K562 (cell line): ENCODE measurements around the gene EFCC1. TPM values are rescaled to one million over a fixed set of nuclear protein-coding genes. Genes with fewer than 3 reads are reported as not detected.

Experiments used
- CUX1 ChIP-seq: fragments of 200-800 bp; sonication (Bioruptor generic); IDR thresholded peaks from 2 replicates; pipeline ENCODE4 v1.6.1; 2016; ENCODE audit warnings: missing genetic modification characterization, missing compliant biosample characterization
- NR2F6 ChIP-seq: fragments of 450-650 bp; formaldehyde crosslinking; IDR thresholded peaks from 2 replicates; pipeline ENCODE4 v1.4.0; 2020; ENCODE audit warnings: mild to moderate bottlenecking
- POLR3A ChIP-seq: IDR thresholded peaks from 2 replicates; pipeline ENCODE4 v1.6.1; 2011; ENCODE audit warnings: borderline replicate concordance, mild to moderate bottlenecking, moderate library complexity; ENCODE audit not compliant: insufficient read length, insufficient read depth; ENCODE audit errors: extremely low read depth
- SIX5 ChIP-seq, 2 experiments: IDR thresholded peaks; 2 replicates each; pipeline ENCODE4 v1.6.1; 2011; ENCODE audit warnings: low read length in 2 of 2, borderline replicate concordance in 1 of 2, low read depth in 1 of 2, mild to moderate bottlenecking in 1 of 2, moderate library complexity in 1 of 2; ENCODE audit not compliant: insufficient read depth in 1 of 2
- polyA plus RNA-seq, 8 experiments: library from polyadenylated mRNA; depleted of rRNA in 4 of 8; stranded (reverse) in 5 of 8; unstranded in 3 of 8; fragments of >200 nt; fragmentation: Nextera tagmentation in 2 of 8; fragmentation: Illumina TruSeq in 1 of 8; extraction: Ambion mirVana in 2 of 8; extraction: Trizol in 1 of 8; gene quantifications; 2 replicates each; pipeline versions ENCODE4 v1.2.1 to v1.2.3, GENCODE V29; 2011 to 2014; ENCODE audit warnings: inconsistent platforms in 1 of 8, missing spikeins in 1 of 8
- total RNA-seq, 7 experiments: library from RNA; depleted of rRNA in 6 of 7; stranded (reverse); fragments of >200 nt in 6 of 7; fragmentation: Illumina TruSeq in 2 of 7; extraction: Trizol in 2 of 7; gene quantifications; 2 replicates each; pipeline versions ENCODE4 v1.2.1 to v1.2.3, GENCODE V29; 2011 to 2021; ENCODE audit warnings: low replicate concordance in 1 of 7

The EFCC1 gene
- total and polyA plus RNA-seq, 9 of the 15 experiments (the other 6 are each of a cell fraction or from before 2014, with no cell fraction given): not detected

GRCh38 chr3:129033633-129034321 is 32.7 kb downstream of the EFCC1 start (continued):
- TF ChIP-seq CUX1 (CRISPR knock-in tag): no peak
- no peak for TF ChIP-seq NR2F6 (CRISPR knock-in tag)
- TF ChIP-seq SIX5 (IDR thresholded peaks at IDR 0.05; ENCODE audit: borderline replicate concordance in 1 of 2, insufficient read depth in 1 of 2, low read depth in 1 of 2, low read length in 2 of 2): no peak
- no peak for TF ChIP-seq POLR3A
- TF ChIP-seq, all 486 proteins: peak for 0
